ENCODE results near the gene NELL2.

NELL2 gene

DNA sequence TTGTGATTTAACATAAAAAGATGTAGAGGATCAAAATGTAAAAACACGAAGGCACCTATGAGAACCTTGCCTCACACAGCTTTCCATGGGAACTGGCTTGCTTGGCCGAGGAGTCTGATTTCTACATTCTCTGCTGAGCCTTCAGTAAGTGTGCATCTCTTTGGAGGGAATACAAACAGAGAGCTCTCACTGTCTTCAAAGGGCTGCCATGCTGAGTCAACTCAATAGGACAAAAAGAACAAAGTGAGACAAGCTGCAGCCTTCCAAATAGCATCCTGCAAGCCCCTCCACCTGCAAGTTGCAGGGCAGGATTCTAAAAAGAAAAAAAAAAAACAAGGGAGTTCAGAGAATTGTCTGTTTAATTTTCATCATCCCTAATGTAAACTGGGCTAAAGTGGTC lies 411.9 kb downstream of the NELL2 start:
- no peak for DNase-seq (ENCODE audit: low read depth)

DNA sequence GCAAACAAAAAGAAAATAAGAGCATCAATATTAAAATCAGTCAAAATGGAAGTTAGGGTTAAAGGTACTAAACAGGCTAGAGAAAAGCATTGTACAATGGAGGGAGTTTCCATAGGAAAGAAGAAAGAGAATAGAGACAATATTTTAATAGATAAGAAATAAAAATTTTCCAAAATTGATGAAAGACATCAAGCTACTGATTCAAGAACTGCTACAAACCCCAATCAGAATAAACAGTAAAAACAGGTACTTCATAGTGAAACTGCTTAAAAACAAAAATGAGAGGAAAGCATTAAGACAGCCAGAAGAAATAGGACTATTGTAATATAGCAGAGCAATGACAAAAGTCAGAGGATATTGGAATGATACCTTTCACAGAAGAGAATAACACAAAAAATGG lies 413.4 kb downstream of the NELL2 start:
- no peak for DNase-seq (ENCODE audit: low read depth)

DNA sequence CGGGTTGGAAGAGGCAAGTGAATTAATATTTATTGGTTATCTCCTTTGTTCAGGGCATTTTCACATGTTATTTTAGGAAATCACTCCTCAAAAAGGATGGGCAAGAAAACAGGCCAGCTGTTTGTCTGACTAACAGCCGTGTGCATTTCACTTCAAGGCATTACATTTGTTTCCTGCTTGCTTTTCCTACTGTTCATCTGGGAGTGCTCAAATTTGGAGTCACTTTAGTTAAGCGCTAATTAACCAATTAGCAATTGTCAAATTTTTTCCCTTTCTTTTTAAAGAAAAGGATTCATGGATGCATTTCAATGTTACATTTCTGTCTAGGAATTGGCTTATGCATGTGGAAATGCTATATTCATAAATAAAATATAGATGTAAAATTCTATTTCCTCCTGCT lies 415.9 kb downstream of the NELL2 start:
- no peak for DNase-seq (ENCODE audit: low read depth)

- no peak for DNase-seq (ENCODE audit: low read depth)
Observed at GRCh38 chr12:44459569-44459968, 416.5 kb downstream of the NELL2 start.

Measured in CMK (cell line).